ENCODE measurements around the gene DFFB.

GRCh38 chr1:3852711-3853485 lies 4.4 kb upstream of the DFFB start:
- TF ChIP-seq CTCF (conservative IDR thresholded peaks at IDR 0.05; ENCODE audit: low read depth, low read length): no peak
- no peak for TF ChIP-seq BHLHE40 (IDR thresholded peaks at IDR 0.05; ENCODE audit: low read depth, low read length)
- no peak for TF ChIP-seq ELK1 (IDR thresholded peaks at IDR 0.05; ENCODE audit: borderline replicate concordance, low read depth, low read length)
- TF ChIP-seq POLR2A (IDR thresholded peaks at IDR 0.05; ENCODE audit: low read depth, low read length): no peak
- TF ChIP-seq MAZ (IDR thresholded peaks at IDR 0.05; ENCODE audit: borderline replicate concordance, low read depth, low read length): no peak
- no peak for TF ChIP-seq RFX5 (IDR thresholded peaks at IDR 0.05; ENCODE audit: low read depth, low read length)
- no peak for TF ChIP-seq FOS (IDR thresholded peaks at IDR 0.05; ENCODE audit: low read depth, low read length)
- TF ChIP-seq SMC3 (IDR thresholded peaks at IDR 0.05; ENCODE audit: low read depth, low read length): no peak
- no peak for TF ChIP-seq CEBPB (IDR thresholded peaks at IDR 0.05; ENCODE audit: low read depth, low read length)
- TF ChIP-seq RAD21 (IDR thresholded peaks at IDR 0.05; ENCODE audit: low read length): no peak
- TF ChIP-seq RCOR1 (IDR thresholded peaks at IDR 0.05; ENCODE audit: insufficient replicate concordance, low read length): no peak
- no peak for TF ChIP-seq MXI1 (IDR thresholded peaks at IDR 0.05; ENCODE audit: borderline replicate concordance, low read depth, low read length)
- TF ChIP-seq, protein P1, sequence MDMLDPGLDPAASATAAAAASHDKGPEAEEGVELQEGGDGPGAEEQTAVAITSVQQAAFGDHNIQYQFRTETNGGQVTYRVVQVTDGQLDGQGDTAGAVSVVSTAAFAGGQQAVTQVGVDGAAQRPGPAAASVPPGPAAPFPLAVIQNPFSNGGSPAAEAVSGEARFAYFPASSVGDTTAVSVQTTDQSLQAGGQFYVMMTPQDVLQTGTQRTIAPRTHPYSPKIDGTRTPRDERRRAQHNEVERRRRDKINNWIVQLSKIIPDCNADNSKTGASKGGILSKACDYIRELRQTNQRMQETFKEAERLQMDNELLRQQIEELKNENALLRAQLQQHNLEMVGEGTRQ (IDR thresholded peaks at IDR 0.05; ENCODE audit: low read depth, low read length): no peak
- no peak for TF ChIP-seq MAFK (IDR thresholded peaks at IDR 0.05; ENCODE audit: low read depth, low read length)
